ENCODE data around the gene OPCML. TPM values are rescaled to one million over a fixed set of nuclear protein-coding genes. Genes with fewer than 3 reads are reported as not detected.

The OPCML gene
- total RNA-seq, 1 experiment from 2014 or later: 0.94 TPM

- Histone ChIP-seq H3K79me2 (ENCODE audit: insufficient read depth, low read length) (no peaks in the 10 kb centered on the region), H3K4me2 (ENCODE audit: insufficient read depth, insufficient read length, low read length) (no peak overlapping the region), H2BK20ac (ENCODE audit: low read depth, low read length, poor library complexity, severe bottlenecking) (no peak overlapping the region), H3K23ac (ENCODE audit: insufficient read length, low read depth, low read length) (no peak overlapping the region), H4K20me1 (ENCODE audit: control insufficient read depth, insufficient read depth, insufficient read length) (no peaks in the 10 kb centered on the region), H2BK12ac (ENCODE audit: insufficient read length, low read depth, low read length) (no peak overlapping the region), H3K56ac (ENCODE audit: insufficient read length, low read depth, low read length) (no peak overlapping the region), H3K9ac (ENCODE audit: extremely low read depth, insufficient read length, low read length) (no peak overlapping the region), H4K5ac (ENCODE audit: insufficient read length, low read depth, low read length) (no peak overlapping the region), H2BK5ac (ENCODE audit: insufficient read length, low read length) (no peak overlapping the region), H3K79me1 (ENCODE audit: insufficient read depth, low read depth, low read length, poor library complexity, severe bottlenecking) (no peaks in the 10 kb centered on the region), H3K18ac (ENCODE audit: insufficient read length, low read depth, low read length) (no peak overlapping the region), H3K14ac (ENCODE audit: insufficient read depth, low read length) (no peak overlapping the region), H2AK5ac (ENCODE audit: insufficient read length, low read length) (no peak overlapping the region), H3K23me2 (ENCODE audit: insufficient read length, low read depth, low read length, poor library complexity, severe bottlenecking) (no peaks in the 10 kb centered on the region), H3K27me3 (ENCODE audit: insufficient read depth, low read length) (no peaks in the 10 kb centered on the region), H3K4me1 (ENCODE audit: insufficient read depth, low read length) (no peaks in the 10 kb centered on the region; the same call in 1 of the 2 replicates), H3K4ac (ENCODE audit: low read depth, low read length) (no peak overlapping the region), H2AFZ (ENCODE audit: low read length) (no peak overlapping the region), H4K91ac (ENCODE audit: insufficient read length, low read depth, low read length) (no peak overlapping the region), H2BK120ac (ENCODE audit: low read depth, low read length, poor library complexity, severe bottlenecking) (no peak overlapping the region), H4K8ac (replicated peaks; ENCODE audit: insufficient read length, low read depth, low read length) (no peak overlapping the region), H3K27ac (ENCODE audit: insufficient read length, low read depth, low read length) (no peak overlapping the region), H2BK15ac (ENCODE audit: low read depth, low read length) (no peak overlapping the region), H3T11ph (ENCODE audit: low read length) (no peak overlapping the region), H3K9me3 (ENCODE audit: control insufficient read depth, low read depth, low read length) (no peaks in the 10 kb centered on the region)
- Mint-ChIP-seq H3K9me3 (peaks cover 11 to 15% of the 10 kb centered on the region in 2 experiments; a peak in 4 of 5 replicates), H3K4me1 (peaks cover 24 to 27% of the 10 kb centered on the region in 2 experiments), H3K27ac (no peak overlapping the region), H3K36me3 (ENCODE audit: insufficient read depth in 1 of 3, low read depth in 3 of 3) (peaks cover 5 to 24% (median 9%) of the 10 kb centered on the region in 3 experiments), H3K27me3 (ENCODE audit: low read depth) (peaks cover 1% of the 10 kb centered on the region; the same call in 1 of the 2 replicates), H3K4me3 (no peak overlapping the region)
- DNase-seq: peak; percentile 85
- peak; percentile 63 for TF ChIP-seq CTCF (conservative IDR thresholded peaks at IDR 0.05)
- no CpG with 5 or more reads among the region's 5 CpGs for WGBS (ENCODE audit: extremely low coverage, insufficient read length, low lambda C conversion rate)
These were observed 674.1 kb downstream of the OPCML start for GRCh38 chr11:132858223-132858622.

Measured in H9 (cell line).